B cell (primary cell): ENCODE measurements around the gene PHLDB3. TPM values are rescaled to one million over a fixed set of nuclear protein-coding genes. Genes with fewer than 3 reads are reported as not detected.

Source experiments
- ATAC-seq: fragments of 200-7000 bp; cut with Tn5 transposase; one replicate; pipeline ENCODE4 v1.10.0; 2021; ENCODE audit warnings: low read depth, mild to moderate bottlenecking, moderate number of reproducible peaks, moderate library complexity
- CTCF ChIA-PET: fragments of 350-600 bp; sonication (Branson Sonifier 250); formaldehyde crosslinking; loops from one replicate; lab custom pipeline; 2021; ENCODE audit warnings: antibody characterized with exemption, inconsistent platforms; lab: Charles Lee
- POLR2A ChIA-PET: fragments of 350-600 bp; sonication (Branson Sonifier 250); formaldehyde crosslinking; loops from one replicate; lab custom pipeline; 2021; ENCODE audit warnings: antibody characterized with exemption; lab: Charles Lee
- DNase-seq: peaks from one replicate; pipeline ENCODE4 v3.0.0; 2013
- H2AFZ ChIP-seq: 2 replicates; pipeline ENCODE4 v1.6.1; 2012; ENCODE audit warnings: mild to moderate bottlenecking, low read depth, low read length; ENCODE audit not compliant: insufficient read depth, poor library complexity, severe bottlenecking
- H3K27ac ChIP-seq, 2 donors: 1 replicate in 1 of 2; 2 replicates in 1 of 2; pipeline ENCODE4 v1.5.1; 2012 to 2013; ENCODE audit warnings: low read length in 2 of 2, mild to moderate bottlenecking in 2 of 2, moderate library complexity in 1 of 2
- H3K27me3 ChIP-seq, 4 experiments: fragments of 200-600 bp in 1 of 4; sonication (generic) in 1 of 4; replicated peaks in 1 of 4; 1 replicate in 2 of 4; 2 replicates in 2 of 4; pipeline versions ENCODE4 v1.6.1 to v1.7.0; 2013 to 2016; ENCODE audit warnings: low read length in 3 of 4, mild to moderate bottlenecking in 2 of 4, mixed read lengths in 1 of 4, moderate library complexity in 1 of 4; ENCODE audit not compliant: insufficient read depth in 4 of 4, control insufficient read depth in 3 of 4; ENCODE audit errors: control extremely low read depth in 1 of 4
- H3K36me3 ChIP-seq, 2 experiments: replicated peaks in 1 of 2; 1 replicate in 1 of 2; 2 replicates in 1 of 2; pipeline versions ENCODE4 v1.6.1 to v1.7.1; 2013; ENCODE audit warnings: low read length in 1 of 2; ENCODE audit not compliant: insufficient read depth in 2 of 2, control insufficient read depth in 1 of 2; ENCODE audit errors: control extremely low read depth in 1 of 2, extremely low read depth in 1 of 2
- H3K4me1 ChIP-seq, 2 donors: fragments of 200-600 bp in 1 of 2; sonication (generic) in 1 of 2; 1 replicate in 1 of 2; 2 replicates in 1 of 2; pipeline versions ENCODE4 v1.5.1 to v1.6.1; 2013 to 2017; ENCODE audit warnings: low read length in 2 of 2; ENCODE audit not compliant: control insufficient read depth in 2 of 2, insufficient read depth in 2 of 2
- H3K4me2 ChIP-seq: replicated peaks from 2 replicates; pipeline ENCODE3; 2012; ENCODE audit warnings: mild to moderate bottlenecking, low read depth, low read length; ENCODE audit not compliant: poor library complexity, severe bottlenecking
- H3K4me3 ChIP-seq, 5 experiments: fragments of 200-600 bp in 1 of 5; sonication (generic) in 1 of 5; 1 replicate in 3 of 5; 2 replicates in 2 of 5; pipeline versions ENCODE4 v1.5.1 to v1.7.0; 2011 to 2016; ENCODE audit warnings: low read length in 4 of 5, mild to moderate bottlenecking in 4 of 5, low read depth in 2 of 5, control low read depth in 1 of 5, moderate library complexity in 1 of 5; ENCODE audit not compliant: insufficient read depth in 1 of 5; ENCODE audit errors: control extremely low read depth in 1 of 5, extremely low read depth in 1 of 5
- H3K79me2 ChIP-seq: fragments of 200-600 bp; sonication (generic); one replicate; pipeline ENCODE4 v1.6.0; 2016; ENCODE audit warnings: low read length; ENCODE audit not compliant: control insufficient read depth, insufficient read depth
- H3K9ac ChIP-seq: fragments of 200-600 bp; sonication (generic); 2 replicates; pipeline ENCODE4 v1.6.1; 2017; ENCODE audit warnings: mild to moderate bottlenecking, low read length, moderate library complexity
- H3K9me3 ChIP-seq, 3 donors: one replicate each; pipeline versions ENCODE4 v1.6.1 to v1.7.1; 2013; ENCODE audit warnings: low read length in 2 of 3; ENCODE audit not compliant: control insufficient read depth in 2 of 3, insufficient read depth in 1 of 3; ENCODE audit errors: control extremely low read depth in 1 of 3
- H4K20me1 ChIP-seq: 2 replicates; pipeline ENCODE4 v1.6.0; 2012; ENCODE audit warnings: mild to moderate bottlenecking, low read length; ENCODE audit not compliant: insufficient read depth, control insufficient read depth, poor library complexity, severe bottlenecking
- H3K27ac Mint-ChIP-seq: one replicate; pipeline ENCODE4 v1.8.0; 2021; ENCODE audit warnings: mixed read lengths
- H3K27me3 Mint-ChIP-seq: one replicate; pipeline ENCODE4 v1.8.0; 2021; ENCODE audit warnings: mixed read lengths
- H3K4me1 Mint-ChIP-seq: one replicate; pipeline ENCODE4 v1.8.0; 2021; ENCODE audit warnings: mixed read lengths
- H3K4me3 Mint-ChIP-seq: one replicate; pipeline ENCODE4 v1.8.0; 2021; ENCODE audit warnings: mixed read lengths
- H3K9me3 Mint-ChIP-seq: one replicate; pipeline ENCODE4 v1.8.0; 2022; ENCODE audit warnings: mixed read lengths; ENCODE audit not compliant: insufficient read depth
- EZH2 ChIP-seq: IDR thresholded peaks from 2 replicates; pipeline ENCODE4 v1.6.1; 2012; ENCODE audit warnings: borderline replicate concordance, low read depth, mild to moderate bottlenecking, moderate library complexity, low read length; ENCODE audit not compliant: insufficient read depth, poor library complexity, severe bottlenecking
- WGBS: methylation state at CpG from one replicate; pipeline ENCODE4 v1.1.5; 2013; ENCODE audit warnings: missing lambda C conversion rate; ENCODE audit not compliant: insufficient coverage; 5-methylcytosine and 5-hydroxymethylcytosine counted together
- intact Hi-C: fragments of 100-400 bp; cut with micrococcal nuclease; formaldehyde crosslinking; loops from one replicate; pipeline ENCODE4 v1.10.0; 2022
- polyA plus RNA-seq: library from polyadenylated mRNA; depleted of rRNA; stranded (reverse); fragments of >200 nt; gene quantifications from 2 replicates; pipeline ENCODE4 v1.2.3, GENCODE V29; 2012
- total RNA-seq, 2 donors: library from RNA; stranded (reverse); fragments of 120-200 nt in 1 of 2; gene quantifications; 1 replicate in 1 of 2; 2 replicates in 1 of 2; pipeline versions ENCODE4 v1.2.3 to v1.2.4, GENCODE V29; 2013 to 2022
- TF ChIP-seq, protein P1 (sequence below): fragments of 200-600 bp; IDR thresholded peaks from one replicate; pipeline ENCODE4 v1.8.0; 2022; ENCODE audit warnings: antibody characterized with exemption, mild to moderate bottlenecking

PHLDB3 gene
- total and polyA plus RNA-seq, 2 donors (not counting 1 experiment from before 2014, with no cell fraction given) = 10.2 to 30.7 TPM

DNA sequence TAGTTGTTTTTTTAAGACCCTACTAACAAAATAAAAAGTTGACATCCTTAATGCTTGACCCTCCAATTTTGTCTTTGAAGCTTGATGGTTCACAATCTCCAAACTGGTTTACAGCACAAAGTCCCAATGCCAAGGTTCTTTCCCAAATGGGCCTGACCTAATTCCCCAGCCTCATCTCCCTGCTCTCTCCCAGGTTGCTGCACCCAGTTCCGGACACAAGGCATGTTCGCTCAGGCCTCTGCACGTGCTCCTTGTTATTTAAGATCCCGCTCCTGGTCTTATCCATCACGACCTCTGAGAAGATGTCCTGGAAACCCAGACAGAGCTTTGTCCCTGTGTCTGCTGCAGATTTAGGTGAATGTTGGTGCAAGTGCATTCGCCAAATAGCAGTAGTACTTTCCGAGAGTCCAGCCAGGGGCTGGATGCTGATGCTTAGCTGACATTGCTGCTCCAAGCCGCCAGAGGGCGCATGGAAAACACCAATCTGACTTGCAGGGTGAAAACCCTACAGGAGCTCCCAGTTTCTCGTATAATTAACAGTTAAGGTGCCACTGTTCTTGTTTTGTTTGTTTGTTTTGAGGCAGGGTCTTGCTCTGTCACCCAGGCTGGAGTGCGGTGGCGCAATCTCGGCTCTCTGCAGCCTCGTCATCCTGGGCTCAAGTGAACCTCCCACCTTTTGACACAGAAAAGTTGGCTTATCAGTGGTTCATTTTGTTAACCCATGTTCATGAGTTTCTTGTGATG lies 57.6 kb downstream of the PHLDB3 start:
- Mint-ChIP-seq H3K9me3 (no peaks in the 10 kb centered on the region), H3K27me3 (no peaks in the 10 kb centered on the region), H3K4me1 (peaks cover 5% of the 10 kb centered on the region), H3K27ac (peak overlapping the region; percentile 8), H3K4me3 (no peak overlapping the region)
- Histone ChIP-seq H3K9me3 (no peaks in the 10 kb centered on the region), H4K20me1 (no peaks in the 10 kb centered on the region), H3K4me1 (peaks cover 0 to 7% of the 10 kb centered on the region in 2 donors), H3K27me3 (no peaks in the 10 kb centered on the region), H3K27ac (no peak overlapping the region), H3K9ac (no peak overlapping the region), H2AFZ (no peak overlapping the region), H3K36me3 (no peaks in the 10 kb centered on the region), H3K79me2 (no peaks in the 10 kb centered on the region), H3K4me3 (no peak overlapping the region), H3K4me2 (no peak overlapping the region)
- ChIA-PET CTCF (interaction anchor here (0.6 to 18.4 kb wide), 44 partner anchors 8 to 363 kb away, joined by 3 to 644 read pairs (median 5); partner anchors contain the start of genes ETHE1, IRGQ, LYPD3 and PHLDB3), POLR2A (interaction anchor here (1.6 kb wide), 1 partner anchor 72 kb away, joined by 18 read pairs; no protein-coding TSS in a partner anchor)
- intact Hi-C loops = loop anchor here (1.0 to 10.0 kb wide), 4 partner anchors 72 to 365 kb away; partner anchors contain the start of gene KCNN4
- ATAC-seq (peak; percentile 89), DNase-seq (peak; percentile 86)
- TF ChIP-seq, protein P1, sequence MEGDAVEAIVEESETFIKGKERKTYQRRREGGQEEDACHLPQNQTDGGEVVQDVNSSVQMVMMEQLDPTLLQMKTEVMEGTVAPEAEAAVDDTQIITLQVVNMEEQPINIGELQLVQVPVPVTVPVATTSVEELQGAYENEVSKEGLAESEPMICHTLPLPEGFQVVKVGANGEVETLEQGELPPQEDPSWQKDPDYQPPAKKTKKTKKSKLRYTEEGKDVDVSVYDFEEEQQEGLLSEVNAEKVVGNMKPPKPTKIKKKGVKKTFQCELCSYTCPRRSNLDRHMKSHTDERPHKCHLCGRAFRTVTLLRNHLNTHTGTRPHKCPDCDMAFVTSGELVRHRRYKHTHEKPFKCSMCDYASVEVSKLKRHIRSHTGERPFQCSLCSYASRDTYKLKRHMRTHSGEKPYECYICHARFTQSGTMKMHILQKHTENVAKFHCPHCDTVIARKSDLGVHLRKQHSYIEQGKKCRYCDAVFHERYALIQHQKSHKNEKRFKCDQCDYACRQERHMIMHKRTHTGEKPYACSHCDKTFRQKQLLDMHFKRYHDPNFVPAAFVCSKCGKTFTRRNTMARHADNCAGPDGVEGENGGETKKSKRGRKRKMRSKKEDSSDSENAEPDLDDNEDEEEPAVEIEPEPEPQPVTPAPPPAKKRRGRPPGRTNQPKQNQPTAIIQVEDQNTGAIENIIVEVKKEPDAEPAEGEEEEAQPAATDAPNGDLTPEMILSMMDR = peak; percentile 95
- TF ChIP-seq EZH2 = no peak
- 51% methylated on average over 11 of the region's 14 CpGs for WGBS

DNA sequence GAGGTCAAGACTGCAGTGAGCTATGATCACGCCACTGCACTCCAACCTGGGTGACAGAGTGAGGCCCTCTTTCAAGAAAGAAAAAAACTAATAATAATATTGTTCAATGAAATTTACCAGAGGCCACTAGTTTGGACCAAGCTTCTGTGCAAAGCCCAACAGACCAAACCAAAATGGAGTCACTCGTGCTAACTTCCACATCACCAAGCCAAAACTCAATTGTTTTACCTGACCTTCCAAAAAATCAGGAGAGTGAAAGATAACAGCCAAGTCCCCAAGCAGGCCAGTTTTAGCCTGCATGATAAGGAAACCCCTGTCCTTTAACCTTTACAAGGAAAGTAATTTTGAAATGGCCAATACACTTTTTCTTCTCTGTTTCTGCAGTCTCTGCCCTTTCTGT lies 59.1 kb downstream of the PHLDB3 start:
- TF ChIP-seq, protein P1 = no peak
- TF ChIP-seq EZH2 = no peak
- no peak overlapping the region for H3K4me3 ChIP-seq
- H3K36me3 ChIP-seq = no peaks in the 10 kb centered on the region
- H3K79me2 ChIP-seq = no peaks in the 10 kb centered on the region
- H3K4me1 ChIP-seq = peaks cover 0 to 7% of the 10 kb centered on the region in 2 donors
- Mint-ChIP-seq H3K4me1 (peaks cover 8% of the 10 kb centered on the region), H3K27me3 (no peaks in the 10 kb centered on the region), H3K4me3 (no peak overlapping the region), H3K9me3 (no peaks in the 10 kb centered on the region), H3K27ac (no peak overlapping the region)
- CTCF ChIA-PET = interaction anchor here (1.8 to 18.4 kb wide), 5 partner anchors 11 to 151 kb away, joined by 8 to 644 read pairs (median 47); partner anchors contain the start of genes ETHE1, IRGQ and ZNF576
- no peaks in the 10 kb centered on the region for H4K20me1 ChIP-seq
- no peaks in the 10 kb centered on the region for H3K27me3 ChIP-seq
- 100% methylated on average over 1 of the region's 2 CpGs for WGBS
- no peak for DNase-seq
- POLR2A ChIA-PET = no interaction called here
- no peak overlapping the region for H3K9ac ChIP-seq
- no peaks in the 10 kb centered on the region for H3K9me3 ChIP-seq
- no peak overlapping the region for H3K4me2 ChIP-seq
- no peak overlapping the region for H3K27ac ChIP-seq
- no peak overlapping the region for H2AFZ ChIP-seq
- intact Hi-C loops = loop anchor here (5.0 to 10.0 kb wide), 2 partner anchors 339 to 367 kb away; partner anchors contain the start of gene KCNN4
- no peak for ATAC-seq
